Measurements from ENCODE around the gene POLN.

The POLN gene

GRCh38 chr4:2103843-2104547 lies 137.9 kb downstream of the POLN start:
- no peak overlapping the region for H3K4me3 Mint-ChIP-seq
- no peak overlapping the region for H3K27ac Mint-ChIP-seq
- CTCF ChIA-PET: no interaction called here
- no peak for DNase-seq
- H3K27me3 Mint-ChIP-seq: peaks cover 32% of the 10 kb centered on the region
- H3K4me1 Mint-ChIP-seq: peaks cover 5% of the 10 kb centered on the region
- H3K36me3 Mint-ChIP-seq: peaks cover 6% of the 10 kb centered on the region
- peaks cover 13% of the 10 kb centered on the region for H3K9me3 Mint-ChIP-seq

DNA sequence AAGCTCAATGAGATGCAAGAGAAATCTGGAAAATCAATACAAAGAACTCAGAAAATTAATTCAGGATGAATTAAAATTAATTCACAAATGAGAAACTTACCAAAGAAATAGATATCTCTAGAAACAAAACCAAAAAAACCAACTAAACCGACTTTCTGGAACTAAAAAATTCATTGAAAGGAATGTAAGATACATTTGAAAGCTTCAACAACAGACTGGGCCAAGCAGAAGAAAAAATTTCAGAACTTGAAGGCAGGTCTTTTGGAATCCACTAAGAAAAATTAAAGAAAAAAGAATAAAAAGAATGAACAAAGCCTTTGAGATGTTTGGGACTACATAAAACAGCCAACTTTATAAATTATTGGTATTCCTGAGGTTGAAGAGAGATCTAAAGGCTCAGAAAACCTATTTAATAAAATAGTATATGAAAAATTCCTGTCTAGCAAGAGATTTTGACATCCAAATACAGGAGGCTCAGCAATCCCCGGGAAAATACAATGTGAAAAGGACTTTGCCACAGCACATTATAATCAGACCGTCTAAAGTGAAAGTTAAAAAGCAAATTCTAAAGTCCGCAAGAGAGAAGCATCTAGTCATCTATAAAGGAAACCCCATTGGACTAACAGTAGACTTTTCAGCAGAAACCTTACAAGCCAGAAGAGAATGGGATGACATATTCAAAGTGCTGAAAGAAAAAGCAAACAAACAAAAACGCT lies 138.6 kb downstream of the POLN start:
- peaks cover 13% of the 10 kb centered on the region for H3K9me3 Mint-ChIP-seq
- no peak overlapping the region for H3K4me3 Mint-ChIP-seq
- H3K27ac Mint-ChIP-seq: no peak overlapping the region
- CTCF ChIA-PET: no interaction called here
- no peak for DNase-seq
- peaks cover 6% of the 10 kb centered on the region for H3K36me3 Mint-ChIP-seq
- H3K4me1 Mint-ChIP-seq: peaks cover 5% of the 10 kb centered on the region
- H3K27me3 Mint-ChIP-seq: peaks cover 32% of the 10 kb centered on the region

DNA sequence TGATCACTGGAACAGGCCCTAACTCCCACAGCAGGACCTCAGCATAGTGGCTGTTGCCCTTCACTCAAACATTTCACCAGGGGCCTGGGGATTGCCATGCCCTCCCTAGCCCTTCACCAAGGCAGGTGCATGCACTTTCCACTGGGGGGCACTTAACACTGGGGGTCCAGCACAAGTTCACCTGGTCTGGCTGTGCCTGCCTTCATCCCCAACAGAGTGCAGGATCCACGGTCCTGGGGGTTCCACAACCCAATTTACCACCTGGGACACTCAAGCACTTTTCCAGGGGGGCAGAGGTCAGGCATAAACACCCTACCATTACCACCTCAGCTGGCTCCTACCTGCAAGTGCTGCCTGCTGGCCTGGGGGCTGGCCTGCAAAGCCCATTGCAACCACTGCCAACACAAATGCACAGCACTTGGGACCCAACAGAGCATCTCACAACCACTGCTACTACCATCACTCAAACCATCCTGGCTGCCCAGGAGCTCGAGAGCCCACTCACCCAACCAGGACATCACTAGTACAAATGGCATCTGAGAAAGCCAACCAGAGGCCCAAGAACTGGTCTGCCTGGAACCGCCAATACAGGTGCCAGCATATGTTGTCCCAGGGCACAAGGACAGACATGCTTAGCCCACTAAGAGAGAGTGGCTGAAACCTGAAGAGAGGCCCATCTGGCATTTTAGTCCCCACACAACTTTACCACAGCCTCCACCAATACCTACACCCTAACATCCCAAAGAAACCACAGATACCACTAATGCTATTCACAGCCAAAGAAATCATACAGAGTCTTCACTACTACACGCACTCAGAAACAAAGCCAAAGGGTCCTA lies 139.7 kb downstream of the POLN start:
- peaks cover 13% of the 10 kb centered on the region for H3K9me3 Mint-ChIP-seq
- no peak for DNase-seq
- no peak overlapping the region for H3K4me3 Mint-ChIP-seq
- H3K27ac Mint-ChIP-seq: no peak overlapping the region
- CTCF ChIA-PET: no interaction called here
- peaks cover 5% of the 10 kb centered on the region for H3K4me1 Mint-ChIP-seq
- H3K36me3 Mint-ChIP-seq: peaks cover 6% of the 10 kb centered on the region
- peaks cover 32% of the 10 kb centered on the region for H3K27me3 Mint-ChIP-seq

DNA sequence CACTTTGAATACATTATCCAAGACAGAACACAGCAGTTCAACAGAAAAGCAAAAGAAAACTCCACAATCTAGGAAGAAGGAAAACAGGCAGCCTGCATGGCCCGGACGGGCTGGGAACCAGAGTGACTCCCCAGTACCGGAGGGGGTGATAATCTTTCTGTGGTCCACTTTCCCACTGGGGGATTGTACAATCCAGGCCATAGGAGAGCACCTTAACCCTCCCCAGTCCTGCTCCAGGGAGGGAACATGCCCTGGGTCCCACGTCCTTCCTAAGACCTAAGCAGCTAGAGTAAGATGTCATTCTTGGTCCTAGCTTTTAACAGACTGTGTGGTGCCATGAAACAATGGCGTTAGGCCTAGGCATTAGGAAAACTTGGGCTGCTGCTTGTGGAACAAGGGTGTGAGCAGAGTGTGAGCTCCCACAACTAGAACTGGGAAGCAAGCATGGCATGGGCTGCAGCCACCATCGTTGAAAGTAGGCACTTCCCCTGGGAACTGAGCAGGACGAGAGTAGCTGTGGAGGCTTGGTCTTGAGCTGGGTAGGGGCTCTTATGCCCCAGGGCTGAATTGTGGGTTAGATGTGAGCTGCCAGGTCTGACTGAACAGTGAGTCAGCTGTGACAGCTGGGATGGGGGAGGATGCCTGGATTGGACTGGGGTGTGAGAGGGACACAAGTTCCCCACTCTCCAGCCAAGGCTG lies 140.4 kb downstream of the POLN start:
- Mint-ChIP-seq H3K27ac (no peak overlapping the region), H3K9me3 (peaks cover 19% of the 10 kb centered on the region), H3K36me3 (peaks cover 8% of the 10 kb centered on the region), H3K27me3 (peaks cover 34% of the 10 kb centered on the region), H3K4me3 (no peak overlapping the region), H3K4me1 (peaks cover 5% of the 10 kb centered on the region)
- CTCF ChIA-PET: no interaction called here
- DNase-seq: no peak

GRCh38 chr4:2096073-2096609 lies 145.8 kb downstream of the POLN start:
- no peak overlapping the region for H3K4me3 Mint-ChIP-seq
- H3K27me3 Mint-ChIP-seq: peaks cover 25% of the 10 kb centered on the region
- no peaks in the 10 kb centered on the region for H3K4me1 Mint-ChIP-seq
- CTCF ChIA-PET: no interaction called here
- DNase-seq: no peak
- peaks cover 9% of the 10 kb centered on the region for H3K9me3 Mint-ChIP-seq
- peaks cover 2% of the 10 kb centered on the region for H3K36me3 Mint-ChIP-seq
- H3K27ac Mint-ChIP-seq: no peak overlapping the region

DNA sequence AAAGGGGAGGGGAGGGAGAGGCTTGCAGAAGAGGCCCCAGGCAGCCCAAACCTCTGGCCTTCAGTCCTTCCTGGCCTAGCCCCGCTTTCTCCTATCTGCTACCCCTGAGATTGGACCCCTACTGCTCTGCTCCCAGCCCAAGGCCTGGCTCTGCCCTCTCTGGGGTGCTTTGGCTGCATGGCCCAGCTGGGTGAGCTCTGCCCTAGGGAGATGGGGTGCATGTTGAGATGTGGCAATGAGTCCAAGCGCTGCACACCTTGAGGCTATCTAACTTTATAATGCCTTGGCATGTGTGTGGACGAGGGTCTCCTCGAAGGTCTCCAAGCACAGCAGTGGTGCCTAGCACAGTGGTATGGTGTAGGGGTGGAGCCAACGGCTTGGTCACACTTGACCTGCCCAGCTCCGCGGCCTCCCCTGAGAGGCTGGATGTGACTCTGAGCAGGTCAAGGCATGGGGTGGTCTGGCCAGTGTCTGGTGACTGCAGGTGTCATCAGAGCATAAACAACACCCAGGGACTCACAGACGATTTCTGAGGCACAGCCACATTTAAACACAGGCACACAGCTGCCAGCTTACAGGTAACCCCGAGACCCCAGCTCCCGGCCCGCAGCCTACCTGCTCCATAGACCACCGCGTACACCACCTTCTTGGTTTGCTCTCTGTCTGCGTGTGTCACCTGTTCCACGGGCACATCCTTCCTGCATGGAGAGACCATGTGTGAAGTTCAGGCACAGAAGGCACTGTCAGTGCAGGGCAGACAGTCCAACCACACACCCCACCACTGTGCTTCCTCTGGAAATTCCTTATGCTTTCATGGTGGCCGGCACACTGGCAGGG lies 146.5 kb downstream of the POLN start:
- Mint-ChIP-seq H3K4me1 (no peaks in the 10 kb centered on the region), H3K27me3 (peaks cover 26% of the 10 kb centered on the region), H3K27ac (no peak overlapping the region), H3K36me3 (peaks cover 2% of the 10 kb centered on the region), H3K4me3 (no peak overlapping the region), H3K9me3 (peaks cover 9% of the 10 kb centered on the region)
- peak; percentile 12 for DNase-seq
- CTCF ChIA-PET: no interaction called here

- Mint-ChIP-seq H3K9me3 (peaks cover 9% of the 10 kb centered on the region), H3K27ac (no peak overlapping the region), H3K27me3 (peaks cover 27% of the 10 kb centered on the region), H3K36me3 (peaks cover 2% of the 10 kb centered on the region), H3K4me3 (no peak overlapping the region), H3K4me1 (no peaks in the 10 kb centered on the region)
- no peak for DNase-seq
- CTCF ChIA-PET: no interaction called here
These were observed 147.4 kb downstream of the POLN start for GRCh38 chr4:2094545-2094944.

- CTCF ChIA-PET: interaction anchor here (0.8 kb wide), 1 partner anchor 59 kb away, joined by 3 read pairs; no protein-coding TSS in a partner anchor
- H3K9me3 Mint-ChIP-seq: peaks cover 9% of the 10 kb centered on the region
- H3K27ac Mint-ChIP-seq: no peak overlapping the region
- DNase-seq: peak; percentile 10
- no peaks in the 10 kb centered on the region for H3K4me1 Mint-ChIP-seq
- H3K4me3 Mint-ChIP-seq: no peak overlapping the region
- peaks cover 22% of the 10 kb centered on the region for H3K27me3 Mint-ChIP-seq
- H3K36me3 Mint-ChIP-seq: peaks cover 2% of the 10 kb centered on the region
These were observed 148.7 kb downstream of the POLN start for GRCh38 chr4:2093265-2093664.

GRCh38 chr4:2092669-2093053 lies 149.3 kb downstream of the POLN start:
- CTCF ChIA-PET: interaction anchor here (0.8 kb wide), 1 partner anchor 60 kb away, joined by 3 read pairs; no protein-coding TSS in a partner anchor
- DNase-seq: no peak
- Mint-ChIP-seq H3K36me3 (peaks cover 2% of the 10 kb centered on the region), H3K4me3 (no peak overlapping the region), H3K9me3 (peaks cover 9% of the 10 kb centered on the region), H3K4me1 (no peaks in the 10 kb centered on the region), H3K27ac (no peak overlapping the region), H3K27me3 (peaks cover 22% of the 10 kb centered on the region)

- CTCF ChIA-PET: no interaction called here
- Mint-ChIP-seq H3K4me3 (no peak overlapping the region), H3K36me3 (peaks cover 2% of the 10 kb centered on the region), H3K27me3 (peaks cover 22% of the 10 kb centered on the region), H3K9me3 (peaks cover 9% of the 10 kb centered on the region), H3K27ac (no peak overlapping the region), H3K4me1 (no peaks in the 10 kb centered on the region)
- DNase-seq: no peak
These were observed 149.8 kb downstream of the POLN start for GRCh38 chr4:2091990-2092668.

- H3K4me1 Mint-ChIP-seq: no peaks in the 10 kb centered on the region
- no peaks in the 10 kb centered on the region for H3K9me3 Mint-ChIP-seq
- no peak overlapping the region for H3K4me3 Mint-ChIP-seq
- no peak for DNase-seq
- no peak overlapping the region for H3K27ac Mint-ChIP-seq
- CTCF ChIA-PET: no interaction called here
- peaks cover 27% of the 10 kb centered on the region for H3K27me3 Mint-ChIP-seq
- no peaks in the 10 kb centered on the region for H3K36me3 Mint-ChIP-seq
These were observed 151.3 kb downstream of the POLN start for GRCh38 chr4:2090642-2091041.

DNA sequence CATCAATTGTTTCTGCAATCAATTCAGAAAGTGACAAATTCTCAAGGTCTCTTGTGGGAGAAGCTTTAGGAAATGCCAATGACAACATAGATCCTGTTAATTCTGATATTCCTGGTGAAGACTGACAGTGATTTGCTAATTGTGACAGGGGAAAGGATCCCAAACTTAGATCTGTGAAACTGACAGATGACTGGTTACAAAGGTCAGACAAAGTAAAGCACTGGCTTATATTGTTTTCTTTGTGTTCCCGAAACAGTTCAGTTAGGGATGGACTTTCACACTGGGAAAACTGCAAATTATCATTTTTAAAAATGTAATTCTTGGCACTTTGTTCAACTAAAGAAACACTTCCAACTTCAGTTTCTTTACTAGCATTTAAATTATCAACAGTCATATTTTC lies 152.7 kb downstream of the POLN start:
- no peaks in the 10 kb centered on the region for H3K4me1 Mint-ChIP-seq
- peaks cover 32% of the 10 kb centered on the region for H3K27me3 Mint-ChIP-seq
- DNase-seq: no peak
- CTCF ChIA-PET: no interaction called here
- no peaks in the 10 kb centered on the region for H3K36me3 Mint-ChIP-seq
- H3K9me3 Mint-ChIP-seq: no peaks in the 10 kb centered on the region
- no peak overlapping the region for H3K27ac Mint-ChIP-seq
- no peak overlapping the region for H3K4me3 Mint-ChIP-seq

- H3K27me3 Mint-ChIP-seq: peaks cover 36% of the 10 kb centered on the region
- CTCF ChIA-PET: interaction anchor here (0.6 kb wide), 1 partner anchor 355 kb away, joined by 3 read pairs; no protein-coding TSS in a partner anchor
These were observed 154.8 kb downstream of the POLN start for GRCh38 chr4:2087170-2087569.

More at GRCh38 chr4:2087170-2087569, 154.8 kb downstream of the POLN start:
- H3K4me1 Mint-ChIP-seq: no peaks in the 10 kb centered on the region
- no peak overlapping the region for H3K27ac Mint-ChIP-seq
- H3K4me3 Mint-ChIP-seq: no peak overlapping the region
- H3K9me3 Mint-ChIP-seq: no peaks in the 10 kb centered on the region
- no peaks in the 10 kb centered on the region for H3K36me3 Mint-ChIP-seq
- no peak for DNase-seq

All from activated naive CD4-positive, alpha-beta T cell treated with anti-CD3 and anti-CD28 coated beads, Interleukin-2, amount 10 ng/mL, durations not matched to agents 7 days and 5 days (primary cell).